ENCODE results near the gene STARD9. TPM values are rescaled to one million over a fixed set of nuclear protein-coding genes. Genes with fewer than 3 reads are reported as not detected.
"Not testable (repeated sequence)": the region's sequence is repeated elsewhere in the genome, so short reads cannot be mapped to it uniquely, and the experiment has no call there.

The STARD9 gene
- total RNA-seq, 1 experiment from 2014 or later = 5.0 TPM

DNA sequence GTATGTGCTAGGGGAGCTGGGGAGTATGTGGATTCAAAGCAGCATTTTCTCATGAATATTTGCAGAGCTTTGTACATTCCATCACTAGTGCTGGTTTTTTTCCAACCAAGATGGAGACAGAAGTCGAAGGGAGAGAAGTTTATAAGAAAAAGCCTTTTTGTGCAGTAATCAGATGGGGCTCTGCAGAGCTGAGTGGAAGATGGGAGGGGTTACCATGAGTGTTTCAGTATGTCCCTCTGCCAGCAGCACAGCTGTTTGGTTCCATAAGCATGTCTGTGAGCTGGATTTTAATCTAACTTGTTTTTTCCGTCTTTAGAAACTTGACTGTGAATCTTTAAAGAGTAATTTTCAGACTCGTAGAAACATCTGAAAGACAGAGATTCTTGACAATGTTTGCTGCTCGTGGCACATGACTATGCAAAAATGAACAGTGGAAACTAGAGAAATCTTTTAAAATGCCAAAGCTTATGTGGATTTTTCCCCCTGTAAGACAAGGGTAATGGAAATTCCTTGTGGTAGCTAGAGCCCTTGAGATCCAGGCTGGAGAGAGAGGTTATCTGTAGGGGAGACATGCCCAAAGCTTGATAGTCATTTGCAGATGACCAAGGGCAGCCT is 20.3 kb downstream of the STARD9 start:
- Histone ChIP-seq H3K4me3 (replicated peaks in 1 of 2; ENCODE audit: low read depth in 1 of 2, low read length in 2 of 2) (no peak overlapping the region), H3K9me3 (ENCODE audit: control insufficient read depth in 1 of 2, insufficient read depth in 1 of 2, low read depth in 1 of 2, low read length in 2 of 2) (no peaks in the 10 kb centered on the region), H3K27ac (ENCODE audit: low read depth, low read length) (no peak overlapping the region), H3K79me2 (ENCODE audit: insufficient read depth, low read length) (no peaks in the 10 kb centered on the region), H3K27me3 (ENCODE audit: insufficient read depth, low read length) (no peaks in the 10 kb centered on the region), H3K9ac (ENCODE audit: low read length) (no peak overlapping the region), H3K9me2 (ENCODE audit: insufficient read depth) (no peaks in the 10 kb centered on the region), H2AFZ (ENCODE audit: low read depth, low read length, poor library complexity, severe bottlenecking) (no peak overlapping the region), H4K20me1 (ENCODE audit: insufficient read depth) (no peaks in the 10 kb centered on the region), H3K4me1 (ENCODE audit: control insufficient read depth in 1 of 2, insufficient read depth in 2 of 2, low read length in 2 of 2) (peaks cover 0 to 4% of the 10 kb centered on the region in 2 experiments; a peak in 2 of 4 replicates), H3K4me2 (ENCODE audit: low read length) (no peak overlapping the region), H3K36me3 (ENCODE audit: control insufficient read depth in 1 of 2, insufficient read depth in 2 of 2, low read length in 2 of 2) (no peaks in the 10 kb centered on the region)
- ChIA-PET POLR2A (no interaction called here), RAD21 (ENCODE audit: low non-redundant PET in 1 of 2, low total read pairs in 2 of 2, uncharacterized antibody in 2 of 2, unreplicated experiment in 2 of 2) (no interaction called here), CTCF (interaction anchor here (1.2 kb wide), 1 partner anchor 10 kb away, joined by 3 read pairs; no protein-coding TSS in a partner anchor)
- DNase-seq (ENCODE audit: low read depth, low spot score) = no peak
- no peak for ATAC-seq
- intact Hi-C loops (cut with micrococcal nuclease) = no loop called here
- TF ChIP-seq, protein P1, sequence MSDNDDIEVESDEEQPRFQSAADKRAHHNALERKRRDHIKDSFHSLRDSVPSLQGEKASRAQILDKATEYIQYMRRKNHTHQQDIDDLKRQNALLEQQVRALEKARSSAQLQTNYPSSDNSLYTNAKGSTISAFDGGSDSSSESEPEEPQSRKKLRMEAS (IDR thresholded peaks at IDR 0.05) = no peak
- TF ChIP-seq POLR2AphosphoS5 (IDR thresholded peaks at IDR 0.05; ENCODE audit: low read depth, low read length) = no peak
- no peak for TF ChIP-seq CTCF (IDR thresholded peaks at IDR 0.05 in 2 of 3, conservative IDR thresholded peaks at IDR 0.05 in 1 of 3; ENCODE audit: borderline replicate concordance in 1 of 3, insufficient read depth in 1 of 3, low read depth in 2 of 3, low read length in 2 of 3)
- TF ChIP-seq RAD21 (IDR thresholded peaks at IDR 0.05; ENCODE audit: low read depth) = no peak
- TF ChIP-seq CBX3 (IDR thresholded peaks at IDR 0.05; ENCODE audit: low read depth) = no peak
- no peak for TF ChIP-seq CEBPB (IDR thresholded peaks at IDR 0.05; ENCODE audit: low read depth)
- TF ChIP-seq SIN3A (IDR thresholded peaks at IDR 0.05; ENCODE audit: low read depth) = no peak
- TF ChIP-seq ZFX (IDR thresholded peaks at IDR 0.05) = no peak
- BruUV-seq (replicated peaks) = no TSS peak

DNA sequence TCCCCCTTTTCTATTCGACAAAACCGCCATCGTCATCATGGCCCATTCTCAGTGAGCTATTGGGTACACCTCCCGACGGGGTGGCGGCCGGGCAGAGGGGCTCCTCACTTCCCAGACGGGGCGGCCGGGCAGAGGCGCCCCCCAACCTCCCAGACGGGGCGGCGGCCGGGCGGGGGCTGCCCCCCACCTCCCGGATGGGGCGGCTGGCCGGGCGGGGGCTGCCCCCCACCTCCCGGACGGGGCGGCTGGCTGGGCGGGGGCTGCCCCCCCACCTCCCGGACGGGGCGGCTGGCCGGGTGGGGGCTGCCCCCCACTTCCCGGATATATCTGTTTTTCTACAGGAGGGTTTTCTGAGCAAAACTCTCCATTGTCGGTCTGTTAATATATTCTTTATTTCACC is 25.9 kb downstream of the STARD9 start:
- BruUV-seq (replicated peaks); H3K4me1 ChIP-seq (ENCODE audit: control insufficient read depth in 1 of 2, insufficient read depth in 2 of 2, low read length in 2 of 2); H3K9me3 ChIP-seq (ENCODE audit: control insufficient read depth in 1 of 2, insufficient read depth in 1 of 2, low read depth in 1 of 2, low read length in 2 of 2); H3K27me3 ChIP-seq (ENCODE audit: insufficient read depth, low read length); H3K4me3 ChIP-seq (replicated peaks in 1 of 2; ENCODE audit: low read depth in 1 of 2, low read length in 2 of 2); ATAC-seq; H2AFZ ChIP-seq (ENCODE audit: low read depth, low read length, poor library complexity, severe bottlenecking); H3K9me2 ChIP-seq (ENCODE audit: insufficient read depth); intact Hi-C loops (cut with micrococcal nuclease); H3K4me2 ChIP-seq (ENCODE audit: low read length); POLR2A ChIA-PET; H4K20me1 ChIP-seq (ENCODE audit: insufficient read depth); H3K36me3 ChIP-seq (ENCODE audit: control insufficient read depth in 1 of 2, insufficient read depth in 2 of 2, low read length in 2 of 2); H3K9ac ChIP-seq (ENCODE audit: low read length); H3K27ac ChIP-seq (ENCODE audit: low read depth, low read length); DNase-seq (ENCODE audit: low read depth, low spot score); RAD21 ChIA-PET (ENCODE audit: low non-redundant PET in 1 of 2, low total read pairs in 2 of 2, uncharacterized antibody in 2 of 2, unreplicated experiment in 2 of 2); CTCF ChIA-PET; H3K79me2 ChIP-seq (ENCODE audit: insufficient read depth, low read length): not testable (repeated sequence)
